Kidney tubule cell (primary cell): ENCODE data around the gene COA8.
A peak's percentile ranks its signal among the peaks of the same experiment; 100 is the strongest.

Experiments
- DNase-seq: peaks from one replicate; pipeline ENCODE4 v3.0.0-alpha.2; 2018; ENCODE audit warnings: low spot score

The COA8 gene

DNA sequence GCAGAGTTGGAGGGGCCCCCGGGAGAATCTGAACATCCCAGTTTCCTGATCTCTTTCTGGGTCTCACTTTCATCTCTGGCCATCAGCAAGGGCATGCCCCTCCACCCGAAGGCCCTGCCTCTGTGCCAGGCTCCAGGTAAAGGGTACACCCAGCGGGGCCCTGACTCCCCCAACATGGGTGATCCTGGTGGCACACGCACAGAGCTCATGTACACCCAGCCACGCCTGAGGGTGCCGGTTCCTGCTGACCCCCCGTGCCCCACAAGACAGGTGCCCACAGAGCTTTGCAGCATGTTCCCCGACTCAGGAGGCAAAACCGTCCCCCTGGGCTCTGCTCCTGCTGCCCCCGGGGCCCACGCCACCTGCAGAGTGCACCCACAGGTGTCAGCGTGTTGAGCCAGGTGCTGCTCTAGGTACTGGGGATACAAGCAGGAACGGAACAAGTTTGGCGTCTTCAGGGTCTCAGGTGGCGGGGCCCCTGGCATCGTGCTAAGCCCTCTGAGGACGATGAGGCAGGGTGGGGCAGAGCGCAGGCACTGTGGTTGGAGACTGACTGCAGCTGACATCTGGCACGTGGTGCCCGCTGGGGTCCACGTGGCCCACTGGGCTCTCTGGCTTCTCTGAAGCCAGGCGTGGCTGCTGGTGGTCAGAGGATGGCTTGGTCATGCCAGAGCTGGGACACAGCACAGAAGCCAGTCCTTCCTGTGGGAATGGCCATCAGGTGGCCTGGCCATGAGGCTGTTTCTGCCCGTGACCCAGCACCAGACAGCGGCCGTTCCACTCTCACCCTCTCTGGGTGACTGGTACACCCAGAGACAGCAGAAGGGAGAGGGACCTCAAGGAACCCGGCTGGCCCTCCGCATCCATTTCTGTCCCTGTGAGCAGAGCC is 14.1 kb upstream of the COA8 start:
- no peak for DNase-seq

GRCh38 chr14:103549361-103550311 is 13.1 kb upstream of the COA8 start:
- DNase-seq = no peak

GRCh38 chr14:103550451-103551337 is 12.1 kb upstream of the COA8 start:
- DNase-seq = peak; percentile 84

GRCh38 chr14:103551338-103551762 is 11.4 kb upstream of the COA8 start:
- DNase-seq = peak; percentile 78

DNA sequence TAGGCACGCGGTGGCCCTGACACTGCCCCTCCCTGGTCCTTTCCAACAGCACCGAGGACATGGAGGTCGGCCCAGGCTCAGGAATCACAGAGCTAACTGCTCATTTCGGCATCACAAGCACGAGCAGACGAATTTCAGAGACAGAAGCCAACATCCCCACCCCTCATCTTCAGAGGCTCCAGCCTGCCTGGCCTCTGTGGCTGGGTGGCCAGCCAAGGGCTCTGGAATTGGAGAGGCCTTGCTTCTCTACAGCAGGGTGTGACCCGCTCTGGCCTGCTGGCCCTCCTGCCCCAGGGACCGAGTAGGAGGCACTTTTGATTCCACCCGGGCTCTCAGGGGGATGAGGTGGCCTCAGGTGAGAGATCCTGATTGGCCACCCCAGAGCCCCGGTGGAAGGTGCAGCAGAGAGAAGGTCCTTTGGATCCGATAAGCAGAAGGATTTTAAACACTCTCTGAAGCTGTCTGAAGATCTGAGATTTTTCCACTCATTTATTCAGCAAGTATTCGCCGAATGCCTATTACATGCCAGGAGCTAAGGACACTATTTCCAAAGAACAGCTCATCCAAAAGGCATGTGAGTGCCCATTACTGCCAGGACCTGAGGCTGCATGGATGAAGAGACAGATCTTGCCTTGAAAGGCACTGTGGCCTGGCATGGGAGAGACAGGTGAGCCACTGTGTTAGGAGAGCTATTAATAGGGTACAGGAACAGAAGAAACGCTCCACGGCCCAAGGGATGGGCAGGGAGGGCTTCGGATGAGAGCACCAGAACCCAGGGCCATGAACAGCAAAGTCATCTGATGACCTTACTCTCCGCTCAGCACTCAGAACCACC is 10.5 kb upstream of the COA8 start:
- DNase-seq = peak; percentile 98

DNA sequence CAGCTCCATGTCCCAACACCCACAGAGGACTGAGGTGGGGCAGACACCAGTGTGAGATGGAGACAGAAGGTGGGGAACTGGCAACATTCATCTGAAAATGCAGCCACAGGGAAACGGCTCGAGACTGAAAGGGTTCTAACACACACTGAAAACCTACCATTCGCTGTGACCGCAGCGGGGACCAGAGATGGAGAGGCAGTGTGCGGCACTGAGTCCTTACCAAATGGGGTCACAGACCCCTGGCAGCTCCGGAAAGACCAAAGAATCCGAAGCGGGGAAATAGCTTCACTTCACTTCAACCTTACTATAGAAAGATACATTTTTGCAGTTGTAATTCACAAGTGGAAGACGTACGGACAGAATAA is 9.9 kb upstream of the COA8 start:
- DNase-seq = no peak

- no peak for DNase-seq
Measured at GRCh38 chr14:103555559-103556337, 7.0 kb upstream of the COA8 start.

GRCh38 chr14:103556946-103557758 is 5.6 kb upstream of the COA8 start:
- DNase-seq = no peak

DNA sequence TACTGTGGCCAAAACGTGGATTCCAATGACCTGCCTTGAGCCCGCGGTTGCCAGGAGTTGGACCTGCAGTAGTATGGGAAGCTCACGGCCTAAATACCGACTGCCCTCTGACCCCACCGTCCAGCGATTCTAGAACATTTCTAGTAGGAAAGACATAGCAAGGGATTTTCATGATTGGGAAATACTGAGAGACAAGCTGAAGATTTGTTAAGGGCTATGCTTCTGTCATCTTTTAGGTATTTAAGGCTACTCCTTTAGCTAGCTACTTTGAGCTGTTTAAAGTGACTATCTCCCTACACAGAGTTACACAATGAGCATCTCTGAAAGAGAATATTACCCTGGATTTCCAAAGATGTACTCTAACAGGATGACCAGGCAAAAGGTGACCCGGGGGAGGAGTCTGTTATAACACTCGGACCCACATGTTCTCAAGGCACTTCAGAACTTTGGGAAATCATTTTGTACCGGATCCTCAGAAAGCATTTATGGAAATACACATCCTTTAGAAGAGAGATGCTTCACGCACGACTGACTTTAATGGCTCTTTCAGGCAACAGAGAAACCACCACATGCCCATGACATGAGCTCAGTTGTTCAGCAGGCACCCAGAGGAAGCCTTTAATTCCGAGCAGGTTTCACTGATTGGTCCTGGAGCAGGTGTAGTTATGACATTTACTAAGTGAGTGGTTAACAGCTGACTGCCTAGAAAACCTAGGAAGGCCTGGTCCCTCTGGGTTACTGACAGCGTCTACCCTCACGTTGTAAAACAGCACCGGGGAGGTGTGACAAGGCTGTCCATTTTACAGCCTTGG is 4.5 kb upstream of the COA8 start:
- peak; percentile 99 for DNase-seq

- no peak for DNase-seq
Measured at GRCh38 chr14:103559766-103560165, 3.0 kb upstream of the COA8 start.

DNA sequence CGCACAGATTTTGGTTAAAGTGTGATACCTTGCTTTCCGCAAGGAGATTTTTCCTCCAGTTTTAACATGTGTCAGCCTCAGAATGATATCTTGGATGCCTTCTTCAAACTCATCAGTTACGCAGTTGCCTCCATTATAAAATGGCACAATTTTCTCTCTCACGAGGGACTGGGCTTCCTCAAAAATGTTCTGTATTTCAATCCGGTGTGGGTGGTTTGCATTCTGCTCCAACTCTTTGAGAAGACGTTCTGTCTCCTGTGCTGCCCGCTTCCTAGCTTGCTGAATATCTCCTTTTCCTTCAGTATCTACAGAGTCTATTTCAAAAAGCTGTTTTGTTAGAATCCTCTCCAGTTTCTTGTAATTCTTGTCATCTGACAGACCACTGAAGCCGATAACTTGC is 2.1 kb upstream of the COA8 start:
- no peak for DNase-seq

- peak; percentile 60 for DNase-seq
Measured at GRCh38 chr14:103561381-103562178, 1.2 kb upstream of the COA8 start.

GRCh38 chr14:103562179-103562428 is 656 bp upstream of the COA8 start:
- DNase-seq = no peak

DNA sequence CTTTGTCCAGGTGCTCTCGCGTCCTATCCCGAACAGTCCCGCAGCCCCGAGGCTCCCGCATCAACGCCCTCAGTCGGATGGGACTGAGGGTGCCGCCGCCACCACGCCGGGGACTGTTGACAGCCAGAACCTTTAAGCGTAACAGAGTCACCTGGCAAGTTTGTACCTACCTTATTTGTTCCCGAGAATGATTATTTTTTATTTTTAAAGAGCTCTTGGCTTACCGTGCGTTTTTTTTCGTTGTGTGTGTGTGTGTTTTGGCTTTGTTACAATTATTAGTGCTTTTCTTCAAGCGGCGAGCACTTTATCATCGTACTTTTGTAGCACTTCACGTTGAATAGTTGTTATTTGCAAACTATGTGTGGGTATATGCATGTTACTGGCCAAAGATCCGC is 463 bp downstream of the COA8 start:
- no peak for DNase-seq

GRCh38 chr14:103563844-103564505 is 1.2 kb downstream of the COA8 start:
- no peak for DNase-seq

DNA sequence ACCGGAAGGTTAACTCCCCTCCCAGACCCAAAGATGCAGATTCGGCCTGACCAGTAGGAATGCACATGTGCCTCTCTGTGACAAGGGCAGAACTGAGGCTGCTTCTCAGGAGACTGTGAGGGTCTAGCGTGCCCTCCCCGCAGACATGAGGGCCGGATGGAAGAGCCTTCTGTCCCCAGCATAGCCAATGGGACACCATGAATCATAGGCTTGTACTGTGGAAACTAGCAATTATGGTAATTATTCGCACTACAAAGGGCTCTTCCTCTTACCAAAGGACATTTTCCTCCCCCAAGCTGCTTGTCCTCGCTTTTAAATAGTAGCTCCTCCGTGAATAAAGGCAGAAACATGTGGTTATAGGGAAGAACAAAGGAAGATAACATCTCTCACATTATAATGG is 6.2 kb downstream of the COA8 start:
- no peak for DNase-seq

- no peak for DNase-seq
Measured at GRCh38 chr14:103569408-103569807, 6.6 kb downstream of the COA8 start.
